ENCODE results near the gene FTO. TPM values are rescaled to one million over a fixed set of nuclear protein-coding genes. Genes with fewer than 3 reads are reported as not detected.

FTO gene
- total RNA-seq, 1 experiment from 2014 or later: 57.4 TPM

GRCh38 chr16:54158986-54159385 lies 455.0 kb downstream of the FTO start:
- DNase-seq (ENCODE audit: low spot score) (no peak), ATAC-seq (no peak)
- H3K27me3 Mint-ChIP-seq (ENCODE audit: low read depth): no peaks in the 10 kb centered on the region; the same call in 1 of the 2 replicates
- CTCF ChIA-PET: no interaction called here
- no peak overlapping the region for H3K27ac Mint-ChIP-seq
- peaks cover 15% of the 10 kb centered on the region for H3K9me3 Mint-ChIP-seq
- H3K4me3 Mint-ChIP-seq: no peak overlapping the region
- TF ChIP-seq OVOL2 (CRISPR knock-in tag; IDR thresholded peaks at IDR 0.05; ENCODE audit: borderline replicate concordance): no peak
- no peak for TF ChIP-seq NR3C1 (CRISPR knock-in tag; conservative IDR thresholded peaks at IDR 0.05; ENCODE audit: low read depth)
- TF ChIP-seq ZNF423 (CRISPR knock-in tag; IDR thresholded peaks at IDR 0.05): no peak
- no peak for TF ChIP-seq PREB (CRISPR knock-in tag; IDR thresholded peaks at IDR 0.05; ENCODE audit: borderline replicate concordance)
- no peak for TF ChIP-seq NFE2L1 (CRISPR knock-in tag; IDR thresholded peaks at IDR 0.05)
- TF ChIP-seq FOXP4 (CRISPR knock-in tag; IDR thresholded peaks at IDR 0.05): no peak
- no peak for TF ChIP-seq SOX15 (CRISPR knock-in tag; IDR thresholded peaks at IDR 0.05)
- TF ChIP-seq TEAD4 (CRISPR knock-in tag; IDR thresholded peaks at IDR 0.05): no peak
- TF ChIP-seq ZNF512 (CRISPR knock-in tag; IDR thresholded peaks at IDR 0.05; ENCODE audit: borderline replicate concordance): no peak
- no peak for TF ChIP-seq ERG (CRISPR knock-in tag; IDR thresholded peaks at IDR 0.05)
- no peak for TF ChIP-seq ZBTB43 (CRISPR knock-in tag; IDR thresholded peaks at IDR 0.05)
- no peak for TF ChIP-seq TCF7 (CRISPR knock-in tag; IDR thresholded peaks at IDR 0.05; ENCODE audit: low read depth)
- no peak for TF ChIP-seq E2F1 (CRISPR knock-in tag; IDR thresholded peaks at IDR 0.05)
- no peak for TF ChIP-seq ZNF671 (CRISPR knock-in tag; IDR thresholded peaks at IDR 0.05)
- TF ChIP-seq FOXP1 (CRISPR knock-in tag; IDR thresholded peaks at IDR 0.05; ENCODE audit: borderline replicate concordance): no peak
- TF ChIP-seq MAX (CRISPR knock-in tag; IDR thresholded peaks at IDR 0.05): no peak
- TF ChIP-seq KAT7 (CRISPR knock-in tag; IDR thresholded peaks at IDR 0.05; ENCODE audit: borderline replicate concordance): no peak
- no peak for TF ChIP-seq USF1 (CRISPR knock-in tag; IDR thresholded peaks at IDR 0.05)
- no peak for TF ChIP-seq NR1H2 (CRISPR knock-in tag; IDR thresholded peaks at IDR 0.05)
- no peak for TF ChIP-seq IRF1 (CRISPR knock-in tag; IDR thresholded peaks at IDR 0.05)
- H3K36me3 Mint-ChIP-seq: no peaks in the 10 kb centered on the region; the same call in 1 of the 2 replicates
- POLR2A ChIA-PET: no interaction called here
- H3K4me1 Mint-ChIP-seq: no peaks in the 10 kb centered on the region
